HepG2 (cell line): Measurements from ENCODE around the gene RFX7. TPM values are rescaled to one million over a fixed set of nuclear protein-coding genes. Genes with fewer than 3 reads are reported as not detected.

ENCODE experiments used
- AGO1 ChIP-seq: fragments of 200-400 bp; formaldehyde crosslinking; IDR thresholded peaks from 2 replicates; pipeline ENCODE4 v1.6.1; 2017; ENCODE audit warnings: mild to moderate bottlenecking, low read depth, low read length, moderate library complexity; ENCODE audit not compliant: poor library complexity, severe bottlenecking
- BRCA1 ChIP-seq: sonication (generic); formaldehyde crosslinking; IDR thresholded peaks from 2 replicates; pipeline ENCODE4 v1.4.0; 2020; ENCODE audit warnings: missing genetic modification reagents
- CENPX ChIP-seq: sonication (generic); formaldehyde crosslinking; IDR thresholded peaks from 2 replicates; pipeline ENCODE4 v1.9.0; 2021; ENCODE audit warnings: mild to moderate bottlenecking, missing genetic modification reagents, moderate library complexity
- ETV5 ChIP-seq: IDR thresholded peaks from 2 replicates; pipeline ENCODE4 v1.6.1; 2018; ENCODE audit warnings: missing biosample characterization, missing genetic modification reagents, inconsistent platforms, borderline replicate concordance
- ETV6 ChIP-seq: sonication (generic); formaldehyde crosslinking; conservative IDR thresholded peaks from 2 replicates; pipeline ENCODE4 v1.4.0; 2020; ENCODE audit warnings: missing genetic modification reagents
- HNRNPL ChIP-seq: fragments of 200-400 bp; formaldehyde crosslinking; IDR thresholded peaks from 2 replicates; pipeline ENCODE4 v1.6.1; 2017; ENCODE audit warnings: mild to moderate bottlenecking, low read depth, low read length
- MAFK ChIP-seq, 2 experiments: IDR thresholded peaks in 1 of 2; conservative IDR thresholded peaks in 1 of 2; 2 replicates each; pipeline ENCODE4 v1.6.1; 2011; ENCODE audit warnings: improper control_type of control experiment in 2 of 2, low read length in 2 of 2
- NR2F1 ChIP-seq, 2 experiments: fragments of 450-650 bp in 1 of 2; formaldehyde crosslinking in 1 of 2; IDR thresholded peaks; 2 replicates each; pipeline versions ENCODE4 v1.5.0 to v1.6.1; 2016 to 2020; ENCODE audit warnings: mild to moderate bottlenecking in 1 of 2, missing compliant biosample characterization in 1 of 2, missing genetic modification reagents in 1 of 2, moderate library complexity in 1 of 2
- RFX1 ChIP-seq: fragments of 450-650 bp; IDR thresholded peaks from 2 replicates; pipeline ENCODE4 v1.6.1; 2017
- SIX1 ChIP-seq: sonication (generic); formaldehyde crosslinking; IDR thresholded peaks from 2 replicates; pipeline ENCODE4 v1.4.0; 2020; ENCODE audit warnings: missing genetic modification reagents, borderline replicate concordance
- SMYD3 ChIP-seq: sonication (generic); formaldehyde crosslinking; IDR thresholded peaks from 2 replicates; pipeline ENCODE4 v1.8.1; 2023; ENCODE audit warnings: mild to moderate bottlenecking, missing genetic modification reagents
- SNAPC5 ChIP-seq: sonication (generic); formaldehyde crosslinking; IDR thresholded peaks from 2 replicates; pipeline ENCODE4 v1.8.1; 2023; ENCODE audit warnings: mild to moderate bottlenecking, missing genetic modification reagents, borderline replicate concordance
- TEF ChIP-seq: sonication (generic); formaldehyde crosslinking; IDR thresholded peaks from 2 replicates; pipeline ENCODE4 v1.5.0; 2020; ENCODE audit warnings: missing genetic modification reagents
- ZBTB3 ChIP-seq: sonication (generic); formaldehyde crosslinking; IDR thresholded peaks from 2 replicates; pipeline ENCODE4 v1.4.0; 2020; ENCODE audit warnings: low read depth, mild to moderate bottlenecking, moderate library complexity, missing genetic modification reagents, borderline replicate concordance
- ZBTB38 ChIP-seq: sonication (generic); formaldehyde crosslinking; IDR thresholded peaks from 2 replicates; pipeline ENCODE4 v1.5.1; 2020; ENCODE audit warnings: mild to moderate bottlenecking, missing genetic modification reagents
- ZNF468 ChIP-seq: sonication (generic); formaldehyde crosslinking; IDR thresholded peaks from 2 replicates; pipeline ENCODE4 v1.8.0; 2022; ENCODE audit warnings: mild to moderate bottlenecking, moderate library complexity, missing genetic modification reagents
- ZNF501 ChIP-seq: sonication (generic); formaldehyde crosslinking; IDR thresholded peaks from 2 replicates; pipeline ENCODE4 v1.5.1; 2020; ENCODE audit warnings: mild to moderate bottlenecking, moderate library complexity, missing genetic modification reagents
- ZNF598 ChIP-seq: sonication (generic); formaldehyde crosslinking; IDR thresholded peaks from 2 replicates; pipeline ENCODE4 v1.5.1; 2020; ENCODE audit warnings: mild to moderate bottlenecking, missing genetic modification reagents, borderline replicate concordance
- ZNF614 ChIP-seq: IDR thresholded peaks from 2 replicates; pipeline ENCODE4 v1.6.1; 2018; ENCODE audit warnings: missing biosample characterization, missing genetic modification reagents, inconsistent platforms, borderline replicate concordance
- ZNF724P ChIP-seq: sonication (generic); formaldehyde crosslinking; IDR thresholded peaks from 2 replicates; pipeline ENCODE4 v1.8.0; 2022; ENCODE audit warnings: missing genetic modification reagents, borderline replicate concordance
- ZNF775 ChIP-seq: sonication (generic); formaldehyde crosslinking; IDR thresholded peaks from 2 replicates; pipeline ENCODE4 v1.4.0; 2020; ENCODE audit warnings: missing genetic modification reagents, mild to moderate bottlenecking, moderate library complexity, borderline replicate concordance
- ZNF800 ChIP-seq: sonication (generic); formaldehyde crosslinking; IDR thresholded peaks from 2 replicates; pipeline ENCODE4 v1.4.0; 2020; ENCODE audit warnings: missing genetic modification reagents
- ZNF839 ChIP-seq: sonication (generic); formaldehyde crosslinking; IDR thresholded peaks from 2 replicates; pipeline ENCODE4 v1.4.0; 2020; ENCODE audit warnings: missing genetic modification reagents, mild to moderate bottlenecking, borderline replicate concordance
- polyA plus RNA-seq, 8 experiments: library from polyadenylated mRNA; depleted of rRNA in 3 of 8; stranded (reverse) in 7 of 8; unstranded in 1 of 8; fragments of >200 nt; fragmentation: Illumina TruSeq in 4 of 8; extraction: Trizol in 4 of 8; gene quantifications; 2 replicates each; pipeline versions ENCODE4 v1.2.1 to v1.2.3, GENCODE V29; 2011 to 2016; ENCODE audit warnings: low read depth in 4 of 8, missing spikeins in 1 of 8, mixed read lengths in 1 of 8; ENCODE audit not compliant: insufficient read depth in 1 of 8
- total RNA-seq, 5 experiments: library from RNA; depleted of rRNA; stranded (reverse); fragments of >200 nt; fragmentation: Illumina TruSeq; extraction: Trizol; gene quantifications; 2 replicates each; pipeline ENCODE4 v1.2.3, GENCODE V29; 2016; ENCODE audit warnings: low read depth in 1 of 5
- TF ChIP-seq, protein P1 (sequence below): sonication (generic); formaldehyde crosslinking; IDR thresholded peaks from 2 replicates; pipeline ENCODE4 v1.5.0; 2020; ENCODE audit warnings: mild to moderate bottlenecking, missing genetic modification reagents

Gene RFX7
- total and polyA plus RNA-seq, 2 of the 13 experiments (the other 11 are each of a cell fraction or from before 2014, with no cell fraction given) = 8.5 to 10.4 TPM

DNA sequence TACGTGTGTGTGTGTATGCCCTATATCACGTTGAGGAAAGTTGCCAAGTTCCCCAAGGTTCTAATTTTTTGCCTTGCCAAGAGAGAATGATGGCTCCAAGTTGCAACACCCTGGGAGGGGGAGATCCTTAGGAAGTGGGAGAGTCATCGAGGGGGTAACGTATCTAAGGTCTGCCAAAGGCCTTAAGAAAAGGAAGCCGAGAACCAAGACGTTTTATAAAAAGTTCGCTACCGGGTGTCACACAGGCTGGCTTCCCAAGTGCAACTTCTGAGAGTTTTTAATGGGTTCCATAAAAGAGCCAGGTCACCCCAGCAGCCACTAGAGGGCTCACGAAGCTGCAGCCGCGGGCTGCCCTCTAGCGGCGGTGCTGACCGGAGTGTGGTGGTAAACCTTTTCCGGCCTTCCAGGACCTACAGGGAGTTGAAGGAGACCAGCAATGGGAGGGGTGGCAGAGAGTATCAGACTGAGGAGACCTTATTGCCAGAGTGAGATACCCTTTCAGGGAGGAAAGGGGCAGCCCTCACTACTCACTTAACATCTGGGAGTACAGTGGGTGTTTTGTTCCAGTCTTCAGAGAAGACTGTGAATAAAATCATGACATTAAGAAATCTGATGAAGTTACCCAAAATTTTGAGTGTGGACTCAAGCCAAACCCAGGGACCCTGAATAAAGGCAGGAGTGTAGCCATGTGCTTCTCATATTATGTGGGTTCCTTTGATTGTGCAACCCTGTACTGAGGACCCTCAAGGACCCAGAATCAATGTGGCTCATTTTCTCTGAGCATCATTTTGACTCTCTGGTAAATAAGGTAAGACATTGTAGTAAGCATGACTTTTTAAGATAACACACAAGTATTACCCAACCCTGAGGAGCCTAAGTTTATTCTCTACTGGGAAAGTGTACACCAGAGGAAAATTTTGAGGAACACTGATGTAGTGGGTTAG is 2.5 kb upstream of the RFX7 start (continued):
- TF ChIP-seq TEF (no peak), SNAPC5 (CRISPR knock-in tag) (no peak), CENPX (CRISPR knock-in tag) (no peak), SMYD3 (CRISPR knock-in tag) (no peak), ZBTB38 (peak; percentile 45; the same call in 1 of the 2 replicates), ZNF724P (CRISPR knock-in tag) (no peak), MAFK (conservative IDR thresholded peaks at IDR 0.05 in 1 of 2, IDR thresholded peaks at IDR 0.05 in 1 of 2; ENCODE audit: low read length in 2 of 2) (no peak), AGO1 (no peak), ZNF839 (CRISPR knock-in tag) (0 out of 2 replicates have a peak, but pooled peaks have one; percentile 33), ZNF800 (CRISPR knock-in tag) (no peak), ETV6 (CRISPR knock-in tag) (no peak), NR2F1 (CRISPR knock-in tag; IDR thresholded peaks at IDR 0.05) (no peak), ZNF501 (CRISPR knock-in tag) (peak; percentile 58; the same call in 1 of the 2 replicates), ETV5 (CRISPR knock-in tag) (peak; percentile 87), ZNF598 (no peak), HNRNPL (no peak), ZNF775 (no peak), ZNF614 (CRISPR knock-in tag) (peak; percentile 93; the same call in 1 of the 2 replicates), ZBTB3 (CRISPR knock-in tag) (no peak), ZNF468 (CRISPR knock-in tag) (no peak), SIX1 (CRISPR knock-in tag) (peak; percentile 37; the same call in 1 of the 2 replicates), BRCA1 (CRISPR knock-in tag) (no peak), RFX1 (no peak)
- TF ChIP-seq, protein P1, sequence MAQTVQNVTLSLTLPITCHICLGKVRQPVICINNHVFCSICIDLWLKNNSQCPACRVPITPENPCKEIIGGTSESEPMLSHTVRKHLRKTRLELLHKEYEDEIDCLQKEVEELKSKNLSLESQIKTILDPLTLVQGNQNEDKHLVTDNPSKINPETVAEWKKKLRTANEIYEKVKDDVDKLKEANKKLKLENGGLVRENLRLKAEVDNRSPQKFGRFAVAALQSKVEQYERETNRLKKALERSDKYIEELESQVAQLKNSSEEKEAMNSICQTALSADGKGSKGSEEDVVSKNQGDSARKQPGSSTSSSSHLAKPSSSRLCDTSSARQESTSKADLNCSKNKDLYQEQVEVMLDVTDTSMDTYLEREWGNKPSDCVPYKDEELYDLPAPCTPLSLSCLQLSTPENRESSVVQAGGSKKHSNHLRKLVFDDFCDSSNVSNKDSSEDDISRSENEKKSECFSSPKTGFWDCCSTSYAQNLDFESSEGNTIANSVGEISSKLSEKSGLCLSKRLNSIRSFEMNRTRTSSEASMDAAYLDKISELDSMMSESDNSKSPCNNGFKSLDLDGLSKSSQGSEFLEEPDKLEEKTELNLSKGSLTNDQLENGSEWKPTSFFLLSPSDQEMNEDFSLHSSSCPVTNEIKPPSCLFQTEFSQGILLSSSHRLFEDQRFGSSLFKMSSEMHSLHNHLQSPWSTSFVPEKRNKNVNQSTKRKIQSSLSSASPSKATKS (CRISPR knock-in tag) = no peak
